ENCODE measurements around the gene ATP10B. TPM values are rescaled to one million over a fixed set of nuclear protein-coding genes. Genes with fewer than 3 reads are reported as not detected.

ATP10B gene
- total RNA-seq, 4 donors from 2014 or later = 0.12 to 1.4 (median 1.2) TPM

GRCh38 chr5:160744268-160745101, 107.5 kb downstream of the ATP10B start:
- H3K4me1 ChIP-seq = no peaks in the 10 kb centered on the region
- 50 to 53% methylated on average over 6 of the region's 7 CpGs for WGBS, 2 donors (ENCODE audit: low coverage in 1 of 2)
- ATAC-seq = no peak
- H3K4me3 ChIP-seq = no peak overlapping the region
- H3K27ac ChIP-seq = no peak overlapping the region
- H3K9me3 ChIP-seq = no peaks in the 10 kb centered on the region
- TF ChIP-seq POLR2A (IDR thresholded peaks at IDR 0.05) (no peak), POLR2AphosphoS5 (IDR thresholded peaks at IDR 0.05) (no peak), EP300 (IDR thresholded peaks at IDR 0.05) (no peak), CTCF (IDR thresholded peaks at IDR 0.05) (no peak)
- H3K36me3 ChIP-seq = no peaks in the 10 kb centered on the region
- no peaks in the 10 kb centered on the region for H3K27me3 ChIP-seq

- no peak overlapping the region for H3K4me3 ChIP-seq
- no peaks in the 10 kb centered on the region for H3K4me1 ChIP-seq
- H3K27me3 ChIP-seq = no peaks in the 10 kb centered on the region
- ATAC-seq = no peak
- H3K36me3 ChIP-seq = no peaks in the 10 kb centered on the region
- WGBS, 2 donors (ENCODE audit: low coverage in 1 of 2) = 42 to 67% methylated on average over 2 to 3 of the region's 3 CpGs
- no peaks in the 10 kb centered on the region for H3K9me3 ChIP-seq
- no peak overlapping the region for H3K27ac ChIP-seq
- TF ChIP-seq EP300 (IDR thresholded peaks at IDR 0.05) = no peak
- no peak for TF ChIP-seq POLR2AphosphoS5 (IDR thresholded peaks at IDR 0.05)
- no peak for TF ChIP-seq CTCF (IDR thresholded peaks at IDR 0.05)
- no peak for TF ChIP-seq POLR2A (IDR thresholded peaks at IDR 0.05)
These were observed 109.0 kb downstream of the ATP10B start for GRCh38 chr5:160743027-160743426.

- WGBS, 2 donors (ENCODE audit: low coverage in 1 of 2) = 88% methylated on average over 1 of the region's 1 CpG; no CpG with 5 or more reads in 1 of the 2 donors
- Histone ChIP-seq H3K27ac (no peak overlapping the region), H3K4me1 (no peaks in the 10 kb centered on the region), H3K27me3 (no peaks in the 10 kb centered on the region), H3K36me3 (no peaks in the 10 kb centered on the region), H3K9me3 (no peaks in the 10 kb centered on the region), H3K4me3 (no peak overlapping the region)
- no peak for TF ChIP-seq POLR2AphosphoS5 (IDR thresholded peaks at IDR 0.05)
- no peak for TF ChIP-seq EP300 (IDR thresholded peaks at IDR 0.05)
- no peak for TF ChIP-seq POLR2A (IDR thresholded peaks at IDR 0.05)
- no peak for TF ChIP-seq CTCF (IDR thresholded peaks at IDR 0.05)
- no peak for ATAC-seq
These were observed 109.6 kb downstream of the ATP10B start for GRCh38 chr5:160742446-160742845.

- no peaks in the 10 kb centered on the region for H3K27me3 ChIP-seq
- ATAC-seq = no peak
These were observed 124.6 kb downstream of the ATP10B start for GRCh38 chr5:160727296-160727997.

More at GRCh38 chr5:160727296-160727997, 124.6 kb downstream of the ATP10B start:
- no peaks in the 10 kb centered on the region for H3K36me3 ChIP-seq
- no peak overlapping the region for H3K27ac ChIP-seq
- H3K4me3 ChIP-seq = no peak overlapping the region
- H3K9me3 ChIP-seq = no peaks in the 10 kb centered on the region
- H3K4me1 ChIP-seq = no peaks in the 10 kb centered on the region
- 64 to 75% methylated on average over 2 to 4 of the region's 4 CpGs for WGBS, 2 donors (ENCODE audit: low coverage in 1 of 2)
- no peak for TF ChIP-seq EP300 (IDR thresholded peaks at IDR 0.05)
- TF ChIP-seq POLR2AphosphoS5 (IDR thresholded peaks at IDR 0.05) = no peak
- no peak for TF ChIP-seq POLR2A (IDR thresholded peaks at IDR 0.05)
- TF ChIP-seq CTCF (IDR thresholded peaks at IDR 0.05) = no peak
